Measurements from ENCODE around the gene MLST8. TPM values are rescaled to one million over a fixed set of nuclear protein-coding genes. Genes with fewer than 3 reads are reported as not detected.

The MLST8 gene
- total RNA-seq, 2 donors from 2014 or later, result 16.6 to 21.4 TPM

- intact Hi-C loops (cut with DNase I), result no loop called here
- no peak for DNase-seq (ENCODE audit: low spot score)
Measured at GRCh38 chr16:2216330-2216729, 11.1 kb downstream of the MLST8 start.

- DNase-seq (ENCODE audit: low spot score), result peak; percentile 100
- intact Hi-C loops (cut with DNase I), result loop anchor here in 1 of 2 donors (10.0 kb wide), 1 partner anchor 51 kb away; no protein-coding TSS in a partner anchor
Measured at GRCh38 chr16:2223221-2223941, 18.1 kb downstream of the MLST8 start, which contains the start of gene E4F1. TSS of gene E4F1 (plus strand) at chr16:2223591. CDS start at chr16:2223614, 23 bp downstream.

- DNase-seq (ENCODE audit: low spot score), result no peak
- intact Hi-C loops (cut with DNase I), result loop anchor here in 1 of 2 donors (10.0 kb wide), 1 partner anchor 51 kb away; no protein-coding TSS in a partner anchor
Measured at GRCh38 chr16:2223942-2224486, 18.8 kb downstream of the MLST8 start.

GRCh38 chr16:2226245-2226793 lies 21.1 kb downstream of the MLST8 start:
- DNase-seq (ENCODE audit: low spot score), result no peak
- intact Hi-C loops (cut with DNase I), result loop anchor here in 1 of 2 donors (10.0 kb wide), 1 partner anchor 48 kb away; no protein-coding TSS in a partner anchor

GRCh38 chr16:2226918-2227317 lies 21.7 kb downstream of the MLST8 start:
- intact Hi-C loops (cut with DNase I), result loop anchor here in 1 of 2 donors (10.0 kb wide), 1 partner anchor 48 kb away; no protein-coding TSS in a partner anchor
- no peak for DNase-seq (ENCODE audit: low spot score)

GRCh38 chr16:2228161-2228824 lies 23.0 kb downstream of the MLST8 start:
- intact Hi-C loops (cut with DNase I), result loop anchor here in 1 of 2 donors (10.0 kb wide), 1 partner anchor 47 kb away; no protein-coding TSS in a partner anchor
- DNase-seq (ENCODE audit: low spot score), result no peak

- intact Hi-C loops (cut with DNase I), result loop anchor here in 1 of 2 donors (10.0 kb wide), 1 partner anchor 46 kb away; no protein-coding TSS in a partner anchor
Measured at GRCh38 chr16:2229091-2229490, 23.8 kb downstream of the MLST8 start.

GRCh38 chr16:2229632-2230250 lies 24.5 kb downstream of the MLST8 start:
- intact Hi-C loops (cut with DNase I), result loop anchor here in 1 of 2 donors (10.0 kb wide), 1 partner anchor 45 kb away; no protein-coding TSS in a partner anchor
- no peak for DNase-seq (ENCODE audit: low spot score)

More at GRCh38 chr16:2229091-2229490, 23.8 kb downstream of the MLST8 start:
- DNase-seq (ENCODE audit: low spot score), result no peak

GRCh38 chr16:2230376-2230775 lies 25.1 kb downstream of the MLST8 start:
- intact Hi-C loops (cut with DNase I), result no loop called here

GRCh38 chr16:2231016-2231931 lies 26.0 kb downstream of the MLST8 start:
- DNase-seq (ENCODE audit: low spot score), result no peak
- intact Hi-C loops (cut with DNase I), result no loop called here

More at GRCh38 chr16:2230376-2230775, 25.1 kb downstream of the MLST8 start:
- no peak for DNase-seq (ENCODE audit: low spot score)

GRCh38 chr16:2232094-2232990 lies 27.1 kb downstream of the MLST8 start:
- DNase-seq (ENCODE audit: low spot score), result no peak
- intact Hi-C loops (cut with DNase I), result no loop called here

- peak; percentile 79 for DNase-seq (ENCODE audit: low spot score)
- intact Hi-C loops (cut with DNase I), result no loop called here
Measured at GRCh38 chr16:2233046-2233775, 28.0 kb downstream of the MLST8 start.

- intact Hi-C loops (cut with DNase I), result no loop called here
- no peak for DNase-seq (ENCODE audit: low spot score)
Measured at GRCh38 chr16:2233872-2234812, 28.9 kb downstream of the MLST8 start.

GRCh38 chr16:2234813-2235170 lies 29.5 kb downstream of the MLST8 start:
- intact Hi-C loops (cut with DNase I), result no loop called here
- DNase-seq (ENCODE audit: low spot score), result no peak

GRCh38 chr16:2235234-2235651 lies 30.0 kb downstream of the MLST8 start:
- DNase-seq (ENCODE audit: low spot score), result no peak
- intact Hi-C loops (cut with DNase I), result no loop called here
